HepG2 (cell line): Measurements from ENCODE around the gene SLC1A4. TPM values are rescaled to one million over a fixed set of nuclear protein-coding genes. Genes with fewer than 3 reads are reported as not detected.

Experiments
- FOXO4 ChIP-seq: sonication (generic); formaldehyde crosslinking; conservative IDR thresholded peaks from 2 replicates; pipeline ENCODE4 v1.8.1; 2023; ENCODE audit warnings: missing genetic modification reagents
- GABPA ChIP-seq, 2 experiments: IDR thresholded peaks; 2 replicates each; pipeline ENCODE4 v1.6.1; 2011 to 2016; ENCODE audit warnings: low read depth in 2 of 2, low read length in 1 of 2, missing biosample characterization in 1 of 2, missing genetic modification characterization in 1 of 2
- HIVEP1 ChIP-seq: sonication (generic); formaldehyde crosslinking; IDR thresholded peaks from 2 replicates; pipeline ENCODE4 v1.4.0; 2020; ENCODE audit warnings: mild to moderate bottlenecking, missing genetic modification reagents
- KAT7 ChIP-seq: IDR thresholded peaks from 2 replicates; pipeline ENCODE4 v1.6.1; 2018; ENCODE audit warnings: borderline replicate concordance, missing compliant biosample characterization
- KDM5B ChIP-seq: sonication (generic); formaldehyde crosslinking; IDR thresholded peaks from 2 replicates; pipeline ENCODE4 v1.4.0; 2020; ENCODE audit warnings: missing genetic modification reagents, mild to moderate bottlenecking, borderline replicate concordance
- KLF13 ChIP-seq: sonication (generic); formaldehyde crosslinking; IDR thresholded peaks from 2 replicates; pipeline ENCODE4 v1.4.0; 2020; ENCODE audit warnings: mild to moderate bottlenecking, missing genetic modification reagents
- KLF6 ChIP-seq: IDR thresholded peaks from 2 replicates; pipeline ENCODE4 v1.8.0; 2016; ENCODE audit warnings: missing biosample characterization, missing genetic modification reagents
- LCORL ChIP-seq, 2 experiments: fragments of 450-650 bp in 1 of 2; sonication (generic) in 1 of 2; formaldehyde crosslinking in 1 of 2; IDR thresholded peaks; 2 replicates each; pipeline versions ENCODE4 v1.5.0 to v1.6.1; 2017 to 2020; ENCODE audit warnings: antibody characterized with exemption in 1 of 2, missing genetic modification reagents in 1 of 2
- MAFK ChIP-seq, 2 experiments: IDR thresholded peaks in 1 of 2; conservative IDR thresholded peaks in 1 of 2; 2 replicates each; pipeline ENCODE4 v1.6.1; 2011; ENCODE audit warnings: improper control_type of control experiment in 2 of 2, low read length in 2 of 2
- MED13 ChIP-seq: sonication (generic); formaldehyde crosslinking; IDR thresholded peaks from 2 replicates; pipeline ENCODE4 v1.5.0; 2020; ENCODE audit warnings: missing genetic modification reagents
- SAP130 ChIP-seq: IDR thresholded peaks from 2 replicates; pipeline ENCODE4 v1.6.1; 2016; ENCODE audit warnings: low read depth
- SIN3A ChIP-seq: IDR thresholded peaks from 2 replicates; pipeline ENCODE4 v1.6.1; 2011; ENCODE audit warnings: low read depth, mild to moderate bottlenecking, control low read depth, low read length, borderline replicate concordance
- SYNCRIP ChIP-seq: fragments of 200-400 bp; formaldehyde crosslinking; IDR thresholded peaks from 2 replicates; pipeline ENCODE4 v1.6.1; 2018; ENCODE audit warnings: mild to moderate bottlenecking, low read depth, low read length; ENCODE audit not compliant: insufficient read depth
- TAF15 ChIP-seq: fragments of 200-400 bp; formaldehyde crosslinking; IDR thresholded peaks from one replicate; pipeline ENCODE4 v1.6.1; 2018; ENCODE audit warnings: mild to moderate bottlenecking, low read depth, low read length; ENCODE audit not compliant: poor library complexity, severe bottlenecking
- YEATS2 ChIP-seq: sonication (generic); formaldehyde crosslinking; IDR thresholded peaks from 2 replicates; pipeline ENCODE4 v1.4.0; 2020; ENCODE audit warnings: missing genetic modification reagents, borderline replicate concordance
- ZGPAT ChIP-seq: IDR thresholded peaks from 2 replicates; pipeline ENCODE4 v1.6.1; 2016; ENCODE audit warnings: mild to moderate bottlenecking
- ZNF205 ChIP-seq: IDR thresholded peaks from 2 replicates; pipeline ENCODE4 v1.6.1; 2018; ENCODE audit warnings: missing biosample characterization, missing genetic modification reagents
- ZNF367 ChIP-seq: sonication (generic); formaldehyde crosslinking; IDR thresholded peaks from 2 replicates; pipeline ENCODE4 v1.4.0; 2020; ENCODE audit warnings: missing genetic modification reagents, borderline replicate concordance
- ZNF432 ChIP-seq: sonication (generic); formaldehyde crosslinking; IDR thresholded peaks from 2 replicates; pipeline ENCODE4 v1.5.0; 2020; ENCODE audit warnings: missing genetic modification reagents, mild to moderate bottlenecking, borderline replicate concordance
- ZNF44 ChIP-seq: sonication (generic); formaldehyde crosslinking; IDR thresholded peaks from 2 replicates; pipeline ENCODE4 v1.5.1; 2020; ENCODE audit warnings: mild to moderate bottlenecking, missing genetic modification reagents
- ZNF501 ChIP-seq: sonication (generic); formaldehyde crosslinking; IDR thresholded peaks from 2 replicates; pipeline ENCODE4 v1.5.1; 2020; ENCODE audit warnings: mild to moderate bottlenecking, moderate library complexity, missing genetic modification reagents
- ZNF703 ChIP-seq: sonication (generic); formaldehyde crosslinking; IDR thresholded peaks from 2 replicates; pipeline ENCODE4 v1.5.1; 2020; ENCODE audit warnings: missing genetic modification reagents, mild to moderate bottlenecking, moderate library complexity, borderline replicate concordance
- ZSCAN9 ChIP-seq: IDR thresholded peaks from 2 replicates; pipeline ENCODE4 v1.6.1; 2016; ENCODE audit warnings: borderline replicate concordance
- polyA plus RNA-seq, 8 experiments: library from polyadenylated mRNA; depleted of rRNA in 3 of 8; stranded (reverse) in 7 of 8; unstranded in 1 of 8; fragments of >200 nt; fragmentation: Illumina TruSeq in 4 of 8; extraction: Trizol in 4 of 8; gene quantifications; 2 replicates each; pipeline versions ENCODE4 v1.2.1 to v1.2.3, GENCODE V29; 2011 to 2016; ENCODE audit warnings: low read depth in 4 of 8, missing spikeins in 1 of 8, mixed read lengths in 1 of 8; ENCODE audit not compliant: insufficient read depth in 1 of 8
- total RNA-seq, 5 experiments: library from RNA; depleted of rRNA; stranded (reverse); fragments of >200 nt; fragmentation: Illumina TruSeq; extraction: Trizol; gene quantifications; 2 replicates each; pipeline ENCODE4 v1.2.3, GENCODE V29; 2016; ENCODE audit warnings: low read depth in 1 of 5
- TF ChIP-seq, protein P1 (sequence below): sonication (generic); formaldehyde crosslinking; IDR thresholded peaks from 2 replicates; pipeline ENCODE4 v1.4.0; 2020; ENCODE audit warnings: missing genetic modification reagents

Gene SLC1A4
- total and polyA plus RNA-seq, 2 of the 13 experiments (the other 11 are each of a cell fraction or from before 2014, with no cell fraction given) = 21.0 to 39.6 TPM

DNA sequence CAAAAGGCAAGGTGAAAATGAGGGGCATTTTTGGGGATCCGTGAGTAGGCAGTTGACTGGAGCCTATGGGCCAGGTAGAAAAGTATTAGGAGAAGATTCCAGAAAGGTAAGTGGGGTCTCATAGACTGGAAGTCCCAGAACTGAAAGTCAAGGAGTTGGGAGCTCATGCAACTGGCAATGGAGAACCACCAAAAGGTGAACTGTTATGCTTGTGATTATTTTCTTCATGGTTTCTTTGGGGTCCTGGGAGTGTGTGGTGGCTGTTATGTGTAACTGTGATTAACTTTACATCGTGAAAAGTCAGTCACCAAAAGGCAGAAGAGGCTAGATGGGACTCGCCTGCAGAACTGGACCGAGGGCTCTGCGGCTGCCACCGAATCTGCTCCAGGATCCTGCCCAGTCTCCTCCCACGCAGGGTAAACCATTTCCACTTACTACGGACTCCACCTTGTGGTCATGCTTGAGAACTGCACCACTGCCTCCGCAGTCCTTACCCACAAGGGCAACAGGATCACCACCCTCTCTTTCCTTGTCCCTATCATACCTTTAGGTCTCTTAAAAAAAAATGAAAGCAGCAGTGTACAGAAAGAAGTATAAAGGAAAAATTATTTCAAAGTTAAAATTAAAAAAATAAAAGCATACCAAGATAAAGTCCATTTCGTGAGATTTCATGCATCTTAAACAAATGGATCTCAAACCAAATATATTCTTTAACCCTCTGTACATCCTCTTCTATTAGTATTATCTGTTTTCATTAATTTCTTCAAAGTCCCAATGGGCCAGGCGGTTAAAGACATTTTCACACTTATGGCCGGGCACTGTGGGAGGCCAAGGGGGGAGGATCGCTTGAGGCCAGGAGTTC is 51.4 kb downstream of the SLC1A4 start (continued):
- TF ChIP-seq FOXO4 (CRISPR knock-in tag) (0 out of 2 replicates have a peak, but pooled peaks have one; percentile 79), ZNF44 (CRISPR knock-in tag) (no peak), MED13 (CRISPR knock-in tag) (no peak), SYNCRIP (no peak), ZNF432 (CRISPR knock-in tag) (no peak), ZSCAN9 (CRISPR knock-in tag) (peak; percentile 82), YEATS2 (CRISPR knock-in tag) (0 out of 2 replicates have a peak, but pooled peaks have one; percentile 26), ZNF367 (CRISPR knock-in tag) (no peak), LCORL (IDR thresholded peaks at IDR 0.05) (no peak), LCORL (CRISPR knock-in tag; IDR thresholded peaks at IDR 0.05) (peak; percentile 75), ZNF501 (peak; percentile 70), SIN3A (no peak), KAT7 (CRISPR knock-in tag) (no peak), MAFK (conservative IDR thresholded peaks at IDR 0.05 in 1 of 2, IDR thresholded peaks at IDR 0.05 in 1 of 2; ENCODE audit: low read length in 2 of 2) (no peak), KLF6 (CRISPR knock-in tag) (no peak; the same call in 1 of the 2 replicates), KDM5B (CRISPR knock-in tag) (no peak), GABPA (IDR thresholded peaks at IDR 0.05; ENCODE audit: low read depth, low read length) (no peak), GABPA (CRISPR knock-in tag; IDR thresholded peaks at IDR 0.05; ENCODE audit: low read depth) (no peak), ZNF703 (CRISPR knock-in tag) (no peak), SAP130 (CRISPR knock-in tag) (peak; percentile 62; the same call in 1 of the 2 replicates), ZNF205 (CRISPR knock-in tag) (peak; percentile 58; the same call in 1 of the 2 replicates), TAF15 (no peak), ZGPAT (CRISPR knock-in tag) (peak; percentile 70), KLF13 (CRISPR knock-in tag) (no peak), HIVEP1 (CRISPR knock-in tag) (0 out of 2 replicates have a peak, but pooled peaks have one; percentile 21)
- TF ChIP-seq, protein P1, sequence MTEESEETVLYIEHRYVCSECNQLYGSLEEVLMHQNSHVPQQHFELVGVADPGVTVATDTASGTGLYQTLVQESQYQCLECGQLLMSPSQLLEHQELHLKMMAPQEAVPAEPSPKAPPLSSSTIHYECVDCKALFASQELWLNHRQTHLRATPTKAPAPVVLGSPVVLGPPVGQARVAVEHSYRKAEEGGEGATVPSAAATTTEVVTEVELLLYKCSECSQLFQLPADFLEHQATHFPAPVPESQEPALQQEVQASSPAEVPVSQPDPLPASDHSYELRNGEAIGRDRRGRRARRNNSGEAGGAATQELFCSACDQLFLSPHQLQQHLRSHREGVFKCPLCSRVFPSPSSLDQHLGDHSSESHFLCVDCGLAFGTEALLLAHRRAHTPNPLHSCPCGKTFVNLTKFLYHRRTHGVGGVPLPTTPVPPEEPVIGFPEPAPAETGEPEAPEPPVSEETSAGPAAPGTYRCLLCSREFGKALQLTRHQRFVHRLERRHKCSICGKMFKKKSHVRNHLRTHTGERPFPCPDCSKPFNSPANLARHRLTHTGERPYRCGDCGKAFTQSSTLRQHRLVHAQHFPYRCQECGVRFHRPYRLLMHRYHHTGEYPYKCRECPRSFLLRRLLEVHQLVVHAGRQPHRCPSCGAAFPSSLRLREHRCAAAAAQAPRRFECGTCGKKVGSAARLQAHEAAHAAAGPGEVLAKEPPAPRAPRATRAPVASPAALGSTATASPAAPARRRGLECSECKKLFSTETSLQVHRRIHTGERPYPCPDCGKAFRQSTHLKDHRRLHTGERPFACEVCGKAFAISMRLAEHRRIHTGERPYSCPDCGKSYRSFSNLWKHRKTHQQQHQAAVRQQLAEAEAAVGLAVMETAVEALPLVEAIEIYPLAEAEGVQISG = 0 out of 2 replicates have a peak, but pooled peaks have one; percentile 17
